Measurements from ENCODE around the gene PTPN21.

The PTPN21 gene

GRCh38 chr14:88452231-88452630, 102.6 kb downstream of the PTPN21 start:
- DNase-seq: no peak

GRCh38 chr14:88439088-88439487, 115.7 kb downstream of the PTPN21 start:
- no peak for DNase-seq

DNA sequence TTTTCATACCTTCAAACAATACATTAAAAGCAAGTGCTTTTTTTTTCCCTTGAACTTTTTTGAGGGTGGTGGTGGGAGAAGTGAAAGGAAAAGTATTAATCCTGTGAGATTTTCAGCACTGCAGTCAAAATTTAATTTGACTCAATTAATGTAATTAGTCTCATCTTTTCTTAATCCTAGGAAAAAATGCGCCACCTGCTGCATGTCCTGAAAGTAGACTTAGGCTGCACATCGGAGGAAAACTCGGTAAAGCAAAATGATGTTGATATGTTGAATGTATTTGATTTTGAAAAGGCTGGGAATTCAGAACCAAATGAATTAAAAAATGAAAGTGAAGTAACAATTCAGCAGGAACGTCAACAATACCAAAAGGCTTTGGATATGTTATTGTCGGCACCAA, 117.1 kb downstream of the PTPN21 start:
- DNase-seq: no peak

- DNase-seq: no peak
Observed at GRCh38 chr14:88430976-88431375, 123.8 kb downstream of the PTPN21 start.

DNA sequence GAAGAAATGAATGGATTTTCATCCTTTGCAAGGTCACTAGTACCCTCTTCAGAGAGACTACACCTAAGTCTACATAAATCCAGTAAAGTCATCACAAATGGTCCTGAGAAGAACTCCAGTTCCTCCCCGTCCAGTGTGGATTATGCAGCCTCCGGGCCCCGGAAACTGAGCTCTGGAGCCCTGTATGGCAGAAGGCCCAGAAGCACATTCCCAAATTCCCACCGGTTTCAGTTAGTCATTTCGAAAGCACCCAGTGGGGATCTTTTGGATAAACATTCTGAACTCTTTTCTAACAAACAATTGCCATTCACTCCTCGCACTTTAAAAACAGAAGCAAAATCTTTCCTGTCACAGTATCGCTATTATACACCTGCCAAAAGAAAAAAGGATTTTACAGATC, 128.5 kb downstream of the PTPN21 start:
- no peak for DNase-seq

- DNase-seq: no peak
Observed at GRCh38 chr14:88424573-88424972, 130.2 kb downstream of the PTPN21 start.

DNA sequence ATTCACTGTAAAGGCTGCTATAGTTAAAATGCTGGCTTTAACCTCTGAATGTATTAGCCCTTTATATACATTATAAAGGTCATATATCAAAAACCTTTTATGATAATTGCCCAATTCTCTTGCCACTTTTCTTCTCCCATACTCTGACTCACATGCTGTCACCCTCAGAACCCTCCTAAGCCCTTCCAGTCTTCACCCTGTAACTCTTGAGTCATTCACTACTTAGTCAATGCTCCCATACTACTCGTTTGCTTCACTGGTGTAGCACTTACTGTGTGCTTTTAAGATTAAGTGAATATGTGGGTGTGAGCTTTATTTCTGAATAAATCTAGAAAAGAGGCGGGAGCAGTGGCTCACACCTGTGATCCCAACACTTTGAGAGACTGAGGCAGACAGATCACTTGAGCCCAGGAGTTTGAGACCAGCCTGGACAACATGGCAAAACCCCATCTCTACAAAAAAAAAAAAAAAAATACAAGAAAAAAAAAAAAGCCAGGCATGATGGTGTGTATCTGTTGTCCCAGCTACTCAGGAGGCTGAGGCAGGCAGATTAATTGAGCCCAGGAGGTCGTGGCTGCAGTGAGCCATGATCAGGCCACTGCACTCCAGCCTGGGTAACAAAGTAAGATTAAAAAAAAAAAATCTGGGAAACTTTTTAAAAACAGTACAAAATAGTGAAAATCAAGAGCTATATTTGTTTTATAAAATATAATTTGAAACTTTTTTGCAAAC, 131.7 kb downstream of the PTPN21 start:
- DNase-seq: no peak

- no peak for DNase-seq
Observed at GRCh38 chr14:88422047-88422446, 132.8 kb downstream of the PTPN21 start.

DNA sequence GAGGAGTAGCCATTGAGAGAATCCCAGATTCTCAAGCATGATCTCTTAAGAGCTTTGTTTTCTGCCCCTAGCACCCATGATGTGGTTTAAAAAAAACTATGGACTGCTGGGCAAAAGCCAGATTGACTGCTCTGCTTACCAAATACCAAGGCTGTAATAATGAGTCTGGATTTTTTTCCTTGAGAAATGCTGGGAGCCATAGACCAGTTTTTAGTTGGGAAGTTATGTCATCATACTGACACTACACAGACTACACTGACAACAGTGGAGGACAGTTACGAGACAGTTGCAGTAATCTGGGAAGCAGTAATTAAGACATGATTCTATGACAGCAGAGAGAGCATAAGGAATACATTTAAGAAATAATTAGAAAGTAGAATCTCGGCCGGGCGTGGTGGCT, 133.5 kb downstream of the PTPN21 start:
- DNase-seq: no peak

GRCh38 chr14:88420187-88420586, 134.6 kb downstream of the PTPN21 start:
- DNase-seq: no peak

DNA sequence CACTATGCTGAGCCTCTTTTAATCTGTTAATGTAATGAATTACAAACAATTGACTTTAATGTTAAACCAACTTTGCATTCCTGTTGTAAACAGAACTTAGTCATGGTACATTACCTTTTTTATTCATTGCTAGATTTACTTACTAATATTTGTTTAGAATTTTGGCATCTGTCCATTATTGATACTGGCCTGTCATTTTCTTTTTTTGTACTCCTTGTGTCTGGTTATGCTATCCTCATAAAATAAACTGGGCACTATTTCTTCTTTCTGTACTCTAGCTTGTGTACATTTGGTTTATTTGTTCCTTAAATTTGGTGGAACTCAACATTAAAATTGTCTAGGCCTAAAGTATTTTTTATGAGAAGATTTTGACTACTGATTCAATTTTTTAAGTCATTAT, 137.2 kb downstream of the PTPN21 start:
- DNase-seq: no peak
